CD4-positive, alpha-beta T cell treated with Interleukin-4 for 1 hour (primary cell): Measurements from ENCODE around the gene FEZF2.

Source experiments
- DNase-seq, 2 donors: peaks; one replicate each; pipeline ENCODE4 v3.0.0-alpha.2; 2020 to 2022

Gene FEZF2

GRCh38 chr3:62373215-62373614, at the start of gene FEZF2:
Gene FEZF2 (minus strand): TSS chr3:62373550. CDS start chr3:62372868, 682 bp downstream.
- DNase-seq: no peak

- DNase-seq: no peak
Measured at GRCh38 chr3:62421207-62421606, 47.9 kb upstream of the FEZF2 start.

- DNase-seq: no peak
Measured at GRCh38 chr3:62416144-62416543, 42.8 kb upstream of the FEZF2 start.

GRCh38 chr3:62415312-62415801, 42.0 kb upstream of the FEZF2 start:
- DNase-seq: no peak

GRCh38 chr3:62414786-62415185, 41.4 kb upstream of the FEZF2 start:
- no peak for DNase-seq

- no peak for DNase-seq
Measured at GRCh38 chr3:62413687-62414086, 40.3 kb upstream of the FEZF2 start.

- DNase-seq: no peak
Measured at GRCh38 chr3:62406945-62407344, 33.6 kb upstream of the FEZF2 start.

GRCh38 chr3:62405566-62405965, 32.2 kb upstream of the FEZF2 start:
- DNase-seq: no peak

GRCh38 chr3:62405135-62405534, 31.8 kb upstream of the FEZF2 start:
- DNase-seq: no peak

GRCh38 chr3:62404321-62404720, 31.0 kb upstream of the FEZF2 start:
- no peak for DNase-seq

- DNase-seq: no peak
Measured at GRCh38 chr3:62403765-62404164, 30.4 kb upstream of the FEZF2 start.

- no peak for DNase-seq
Measured at GRCh38 chr3:62392626-62393292, 19.4 kb upstream of the FEZF2 start.

- no peak for DNase-seq
Measured at GRCh38 chr3:62387251-62387650, 13.9 kb upstream of the FEZF2 start.

- no peak for DNase-seq
Measured at GRCh38 chr3:62379321-62379798, 6.0 kb upstream of the FEZF2 start.

GRCh38 chr3:62378921-62379320, 5.6 kb upstream of the FEZF2 start:
- no peak for DNase-seq

- DNase-seq: no peak
Measured at GRCh38 chr3:62378311-62378789, 5.0 kb upstream of the FEZF2 start.

- no peak for DNase-seq
Measured at GRCh38 chr3:62376906-62377877, 3.8 kb upstream of the FEZF2 start.

- DNase-seq: no peak
Measured at GRCh38 chr3:62376454-62376720, 3.0 kb upstream of the FEZF2 start.

GRCh38 chr3:62375655-62376453, 2.5 kb upstream of the FEZF2 start:
- DNase-seq: no peak

GRCh38 chr3:62374341-62375218, 1.2 kb upstream of the FEZF2 start:
- DNase-seq: no peak

- no peak for DNase-seq
Measured at GRCh38 chr3:62373714-62374333, 474 bp upstream of the FEZF2 start.
